Neural progenitor cell (in vitro differentiated cells): ENCODE data around the gene ISM1. TPM values are rescaled to one million over a fixed set of nuclear protein-coding genes. Genes with fewer than 3 reads are reported as not detected.

Source experiments
- DNase-seq: peaks from one replicate; pipeline ENCODE4 v3.0.0-alpha.2; 2016; ENCODE audit warnings: low spot score
- H2AFZ ChIP-seq: fragments of 200-600 bp; sonication (generic); replicated peaks from 2 replicates; pipeline ENCODE4 v1.6.1; 2016; ENCODE audit warnings: antibody characterized with exemption
- H3F3A ChIP-seq: fragments of 200-600 bp; sonication (generic); 2 replicates; pipeline ENCODE4 v1.6.1; 2016; ENCODE audit warnings: antibody characterized with exemption, low read depth
- H3K27ac ChIP-seq: fragments of 200-600 bp; sonication (generic); 2 replicates; pipeline ENCODE4 v1.5.1; 2016; ENCODE audit warnings: mild to moderate bottlenecking
- H3K27me3 ChIP-seq: fragments of 200-600 bp; sonication (generic); 2 replicates; pipeline ENCODE4 v1.6.1; 2016; ENCODE audit warnings: mild to moderate bottlenecking, moderate library complexity
- H3K36me3 ChIP-seq: fragments of 200-600 bp; sonication (generic); 2 replicates; pipeline ENCODE4 v1.5.1; 2016
- H3K4me1 ChIP-seq: fragments of 200-600 bp; sonication (generic); 2 replicates; pipeline ENCODE4 v1.6.1; 2016; ENCODE audit warnings: mixed run types
- H3K4me2 ChIP-seq: fragments of 200-600 bp; sonication (generic); 2 replicates; pipeline ENCODE4 v1.6.1; 2016
- H3K4me3 ChIP-seq: fragments of 200-600 bp; sonication (generic); 2 replicates; pipeline ENCODE4 v1.5.1; 2016
- H3K79me2 ChIP-seq: fragments of 200-600 bp; sonication (generic); 2 replicates; pipeline ENCODE4 v1.6.1; 2016; ENCODE audit warnings: low read depth
- H3K9ac ChIP-seq: fragments of 200-600 bp; sonication (generic); 2 replicates; pipeline ENCODE4 v1.6.1; 2016
- H3K9me3 ChIP-seq: fragments of 200-600 bp; sonication (generic); 2 replicates; pipeline ENCODE4 v1.5.1; 2016; ENCODE audit warnings: low read depth
- H4K20me1 ChIP-seq: fragments of 200-600 bp; sonication (generic); 2 replicates; pipeline ENCODE4 v1.6.1; 2016; ENCODE audit warnings: low read depth
- H3K27ac Mint-ChIP-seq: 3 replicates; pipeline ENCODE4 v1.8.0; 2021; ENCODE audit warnings: mixed read lengths
- H3K27me3 Mint-ChIP-seq: 2 replicates; pipeline ENCODE4 v1.8.0; 2022; ENCODE audit warnings: low read depth, mild to moderate bottlenecking, inconsistent platforms, moderate library complexity, mixed read lengths; ENCODE audit not compliant: insufficient read depth
- H3K36me3 Mint-ChIP-seq: 3 replicates; pipeline ENCODE4 v1.8.0; 2021; ENCODE audit warnings: mixed read lengths
- H3K4me1 Mint-ChIP-seq: 3 replicates; pipeline ENCODE4 v1.8.0; 2021; ENCODE audit warnings: mixed read lengths
- H3K4me3 Mint-ChIP-seq: 3 replicates; pipeline ENCODE4 v1.8.0; 2021; ENCODE audit warnings: mild to moderate bottlenecking, moderate library complexity, mixed read lengths
- H3K9me3 Mint-ChIP-seq: 3 replicates; pipeline ENCODE4 v1.8.0; 2020; ENCODE audit warnings: mixed read lengths
- EZH2 ChIP-seq: fragments of 200-600 bp; sonication (generic); IDR thresholded peaks from 2 replicates; pipeline ENCODE4 v1.6.1; 2017; ENCODE audit warnings: antibody characterized with exemption, mild to moderate bottlenecking, moderate library complexity
- EZH2phosphoT487 ChIP-seq: fragments of 200-600 bp; sonication (generic); IDR thresholded peaks from 2 replicates; pipeline ENCODE4 v1.6.1; 2017; ENCODE audit warnings: antibody characterized with exemption
- total RNA-seq: library from RNA; depleted of rRNA; stranded (reverse); fragments of >200 nt; gene quantifications from 2 replicates; pipeline ENCODE4 v1.2.3, GENCODE V29; 2015; ENCODE audit warnings: low replicate concordance
- TF ChIP-seq, protein P1 (sequence below): fragments of 200-600 bp; sonication (generic); IDR thresholded peaks from 2 replicates; pipeline ENCODE4 v1.5.1; 2017; ENCODE audit warnings: antibody characterized with exemption, mild to moderate bottlenecking

ISM1 gene
- total RNA-seq, 1 donor from 2014 or later: not detected

DNA sequence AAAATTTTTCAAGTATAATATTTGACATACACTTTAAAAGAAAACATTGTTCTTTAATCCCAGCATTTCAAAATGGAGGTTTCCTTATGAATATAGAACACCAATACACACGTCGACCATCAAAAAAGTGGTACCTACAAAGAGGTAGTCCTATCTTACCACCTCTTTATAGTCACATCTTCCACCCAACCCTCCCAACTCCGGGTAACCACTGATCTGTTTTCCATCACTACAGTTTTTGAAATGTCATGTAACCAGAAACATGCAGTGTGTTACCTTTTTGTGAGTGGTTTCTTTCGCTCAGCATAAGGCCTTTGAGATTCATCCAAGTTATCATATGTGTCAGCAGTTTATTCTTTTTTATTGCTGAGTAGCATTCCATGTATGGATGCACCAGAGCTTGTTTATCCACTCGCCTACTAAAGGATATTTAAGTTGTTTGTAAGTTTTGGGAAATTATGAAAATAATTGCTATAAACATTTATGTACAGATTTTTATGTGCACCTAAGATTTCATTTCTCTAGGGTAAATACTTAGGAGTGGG is 104.8 kb downstream of the ISM1 start:
- H3K27me3 Mint-ChIP-seq: no peaks in the 10 kb centered on the region

DNA sequence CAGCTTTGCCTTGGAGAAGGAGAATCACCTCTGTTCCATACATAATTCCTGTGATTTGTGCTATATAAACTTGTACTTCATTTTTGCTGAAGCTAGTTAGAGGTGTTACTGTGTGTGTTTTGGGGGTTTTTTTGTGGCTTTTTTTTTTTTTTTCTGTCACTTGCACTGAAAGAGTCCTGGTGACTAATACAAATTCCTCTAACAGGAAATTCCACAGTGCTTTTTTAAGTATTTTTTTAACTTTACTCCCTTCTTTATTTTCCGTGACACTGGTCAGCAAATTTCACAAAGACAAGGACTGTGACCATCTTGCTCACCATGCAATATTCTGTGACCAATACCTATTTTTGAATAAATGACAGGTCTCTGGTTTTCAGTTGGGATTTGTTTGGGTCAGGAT is 110.5 kb downstream of the ISM1 start:
- Histone ChIP-seq H3K4me3 (no peak overlapping the region), H3K9ac (no peak overlapping the region), H3K27ac (no peak overlapping the region), H4K20me1 (no peaks in the 10 kb centered on the region), H3K36me3 (no peaks in the 10 kb centered on the region), H3K27me3 (no peaks in the 10 kb centered on the region), H3F3A (no peaks in the 10 kb centered on the region), H2AFZ (no peak overlapping the region), H3K4me2 (no peak overlapping the region), H3K9me3 (no peaks in the 10 kb centered on the region), H3K4me1 (no peaks in the 10 kb centered on the region), H3K79me2 (no peaks in the 10 kb centered on the region)
- no peak for DNase-seq
- Mint-ChIP-seq H3K4me3 (no peak overlapping the region), H3K36me3 (no peaks in the 10 kb centered on the region), H3K27ac (no peak overlapping the region), H3K27me3 (no peaks in the 10 kb centered on the region), H3K9me3 (peaks cover 8% of the 10 kb centered on the region), H3K4me1 (no peaks in the 10 kb centered on the region)
- TF ChIP-seq, protein P1, sequence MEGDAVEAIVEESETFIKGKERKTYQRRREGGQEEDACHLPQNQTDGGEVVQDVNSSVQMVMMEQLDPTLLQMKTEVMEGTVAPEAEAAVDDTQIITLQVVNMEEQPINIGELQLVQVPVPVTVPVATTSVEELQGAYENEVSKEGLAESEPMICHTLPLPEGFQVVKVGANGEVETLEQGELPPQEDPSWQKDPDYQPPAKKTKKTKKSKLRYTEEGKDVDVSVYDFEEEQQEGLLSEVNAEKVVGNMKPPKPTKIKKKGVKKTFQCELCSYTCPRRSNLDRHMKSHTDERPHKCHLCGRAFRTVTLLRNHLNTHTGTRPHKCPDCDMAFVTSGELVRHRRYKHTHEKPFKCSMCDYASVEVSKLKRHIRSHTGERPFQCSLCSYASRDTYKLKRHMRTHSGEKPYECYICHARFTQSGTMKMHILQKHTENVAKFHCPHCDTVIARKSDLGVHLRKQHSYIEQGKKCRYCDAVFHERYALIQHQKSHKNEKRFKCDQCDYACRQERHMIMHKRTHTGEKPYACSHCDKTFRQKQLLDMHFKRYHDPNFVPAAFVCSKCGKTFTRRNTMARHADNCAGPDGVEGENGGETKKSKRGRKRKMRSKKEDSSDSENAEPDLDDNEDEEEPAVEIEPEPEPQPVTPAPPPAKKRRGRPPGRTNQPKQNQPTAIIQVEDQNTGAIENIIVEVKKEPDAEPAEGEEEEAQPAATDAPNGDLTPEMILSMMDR: no peak
- no peak for TF ChIP-seq EZH2phosphoT487
- TF ChIP-seq EZH2: no peak

More for the DNA sequence above, 104.8 kb downstream of the ISM1 start:
- H3K4me3 Mint-ChIP-seq: no peak overlapping the region
- H3K9me3 ChIP-seq: no peaks in the 10 kb centered on the region
- peaks cover 15% of the 10 kb centered on the region for H3K4me1 ChIP-seq
- TF ChIP-seq, protein P1: no peak
- no peak for TF ChIP-seq EZH2phosphoT487
- no peak for TF ChIP-seq EZH2
- H3K9ac ChIP-seq: no peak overlapping the region
- H3K9me3 Mint-ChIP-seq: peaks cover 8% of the 10 kb centered on the region
- H3K36me3 ChIP-seq: no peaks in the 10 kb centered on the region
- no peaks in the 10 kb centered on the region for H3K36me3 Mint-ChIP-seq
- H3K4me1 Mint-ChIP-seq: peaks cover 9% of the 10 kb centered on the region
- H3K79me2 ChIP-seq: no peaks in the 10 kb centered on the region
- no peak for DNase-seq
- peaks cover 10% of the 10 kb centered on the region for H3F3A ChIP-seq
- H3K4me3 ChIP-seq: no peak overlapping the region
- H3K4me2 ChIP-seq: no peak overlapping the region
- no peak overlapping the region for H3K27ac Mint-ChIP-seq
- no peaks in the 10 kb centered on the region for H3K27me3 ChIP-seq
- no peak overlapping the region for H2AFZ ChIP-seq
- H4K20me1 ChIP-seq: no peaks in the 10 kb centered on the region
- no peak overlapping the region for H3K27ac ChIP-seq

DNA sequence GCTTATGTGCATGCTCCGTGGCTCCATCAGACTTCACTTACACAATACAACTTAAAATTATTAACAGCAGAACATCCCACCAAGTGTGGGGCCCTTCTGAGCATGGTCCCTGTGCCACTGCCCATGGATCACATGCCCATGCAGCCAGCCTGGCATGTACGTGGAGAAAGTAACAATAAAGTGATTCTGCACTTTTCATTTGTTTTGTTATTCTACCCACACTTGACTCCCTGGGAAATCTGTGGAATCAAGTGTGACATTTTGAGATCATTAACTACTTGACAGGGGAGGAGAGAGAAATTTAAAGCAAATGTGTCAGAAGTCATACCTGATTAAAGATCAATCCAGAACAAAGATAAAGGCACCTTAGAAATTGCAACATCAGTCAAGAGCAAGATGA is 112.0 kb downstream of the ISM1 start:
- Histone ChIP-seq H4K20me1 (no peaks in the 10 kb centered on the region), H3K79me2 (no peaks in the 10 kb centered on the region), H3K4me2 (no peak overlapping the region), H3K4me1 (no peaks in the 10 kb centered on the region), H3K9ac (no peak overlapping the region), H2AFZ (no peak overlapping the region), H3K27me3 (no peaks in the 10 kb centered on the region), H3K27ac (no peak overlapping the region), H3K9me3 (no peaks in the 10 kb centered on the region), H3K36me3 (no peaks in the 10 kb centered on the region), H3K4me3 (no peak overlapping the region), H3F3A (no peaks in the 10 kb centered on the region)
- no peak overlapping the region for H3K27ac Mint-ChIP-seq
- H3K27me3 Mint-ChIP-seq: no peaks in the 10 kb centered on the region
- H3K4me1 Mint-ChIP-seq: no peaks in the 10 kb centered on the region
- H3K9me3 Mint-ChIP-seq: peaks cover 2% of the 10 kb centered on the region
- H3K4me3 Mint-ChIP-seq: no peak overlapping the region
- TF ChIP-seq EZH2: no peak
- TF ChIP-seq, protein P1: no peak
- TF ChIP-seq EZH2phosphoT487: no peak
- no peaks in the 10 kb centered on the region for H3K36me3 Mint-ChIP-seq
- DNase-seq: no peak
